GM12878 (cell line): ENCODE data around the gene GABBR2. TPM values are rescaled to one million over a fixed set of nuclear protein-coding genes. Genes with fewer than 3 reads are reported as not detected.

Source experiments
- ATAC-seq: fragments of 200-7000 bp; cut with Tn5 transposase; 3 replicates; pipeline ENCODE4 v1.9.1; 2020; ENCODE audit warnings: mild to moderate bottlenecking, moderate library complexity
- BruUV-seq: library from RNA; stranded (reverse); fragments of 400-500 nt; replicated peaks from 2 replicates; lab custom pipeline; 2021; lab: Mats Ljungman, UMichigan
- CTCF ChIA-PET: fragments of 300-600 bp; sonication (Branson Sonifier 250); formaldehyde crosslinking; extraction: SDS; loops from one replicate; lab custom pipeline; 2021; ENCODE audit warnings: inconsistent platforms; lab: Yijun Ruan, JAX
- POLR2A ChIA-PET: fragments of 350-600 bp; formaldehyde crosslinking; extraction: SDS; loops from one replicate; lab custom pipeline; 2021; ENCODE audit warnings: inconsistent platforms; lab: Charles Lee
- RAD21 ChIA-PET: fragments of 300-600 bp; sonication (Branson Sonifier 250); formaldehyde crosslinking; loops from one replicate; lab custom pipeline; 2023; ENCODE audit warnings: antibody characterized with exemption; ENCODE audit not compliant: unreplicated experiment; lab: Charles Lee
- SMC1A ChIA-PET: fragments of 300-600 bp; sonication (Branson Sonifier 250); formaldehyde crosslinking; loops from one replicate; lab custom pipeline; 2023; ENCODE audit not compliant: unreplicated experiment, uncharacterized antibody; lab: Charles Lee
- DNase-seq: peaks from one replicate; pipeline ENCODE4 v3.0.0-alpha.2; 2011; ENCODE audit warnings: low read depth, low spot score
- FAIRE-seq: peaks from 3 replicates; lab custom pipeline; 2011; peaks lifted over from hg19 to GRCh38; lab: Jason Lieb, UNC
- H2AFZ ChIP-seq: 2 replicates; pipeline ENCODE4 v1.6.0; 2011; ENCODE audit warnings: low read depth, low read length, control low read depth; ENCODE audit not compliant: control insufficient read depth
- H3K27ac ChIP-seq: 2 replicates; pipeline ENCODE4 v1.5.1; 2011; ENCODE audit warnings: control low read depth; ENCODE audit not compliant: control insufficient read depth, insufficient read depth
- H3K27me3 ChIP-seq, 2 experiments: replicated peaks in 1 of 2; 2 replicates each; pipeline versions ENCODE4 v1.6.0 to v1.6.1; 2011; ENCODE audit warnings: low read length in 1 of 2; ENCODE audit not compliant: control insufficient read depth in 2 of 2, insufficient read depth in 2 of 2
- H3K36me3 ChIP-seq, 2 experiments: 2 replicates each; pipeline ENCODE4 v1.5.1; 2011; ENCODE audit warnings: low read length in 1 of 2; ENCODE audit not compliant: control insufficient read depth in 2 of 2, insufficient read depth in 2 of 2
- H3K4me1 ChIP-seq: 2 replicates; pipeline ENCODE4 v1.6.1; 2011; ENCODE audit warnings: mild to moderate bottlenecking, low read length, moderate library complexity, mixed read lengths; ENCODE audit not compliant: control insufficient read depth, insufficient read depth
- H3K4me2 ChIP-seq: 2 replicates; pipeline ENCODE4 v1.6.0; 2011; ENCODE audit warnings: control low read depth; ENCODE audit not compliant: control insufficient read depth, insufficient read depth
- H3K4me3 ChIP-seq: fragments of 200-600 bp; sonication (generic); 2 replicates; pipeline ENCODE4 v1.5.1; 2016
- H3K79me2 ChIP-seq: 2 replicates; pipeline ENCODE4 v1.6.0; 2011; ENCODE audit warnings: low read length; ENCODE audit not compliant: control insufficient read depth, insufficient read depth
- H3K9ac ChIP-seq: 2 replicates; pipeline ENCODE4 v1.8.0; 2011; ENCODE audit warnings: low read length, control low read depth, mixed read lengths; ENCODE audit not compliant: control insufficient read depth, insufficient read depth
- H3K9me3 ChIP-seq: replicated peaks from 3 replicates; pipeline ENCODE4 v1.5.1; 2011; ENCODE audit warnings: mild to moderate bottlenecking, low read length; ENCODE audit not compliant: control insufficient read depth, insufficient read depth
- H4K20me1 ChIP-seq: 2 replicates; pipeline ENCODE4 v1.6.0; 2011; ENCODE audit not compliant: control insufficient read depth, insufficient read depth
- BCLAF1 ChIP-seq: fragments of 450-650 bp; IDR thresholded peaks from 2 replicates; pipeline ENCODE4 v1.6.1; 2017; ENCODE audit warnings: antibody characterized with exemption, mild to moderate bottlenecking, moderate library complexity
- BRCA1 ChIP-seq: IDR thresholded peaks from 2 replicates; pipeline ENCODE4 v1.6.1; 2011; ENCODE audit warnings: low read depth, low read length, improper control_type of control experiment
- CEBPB ChIP-seq, 2 experiments: fragments of 150-350 bp in 1 of 2; IDR thresholded peaks; 2 replicates each; pipeline ENCODE4 v1.6.1; 2012 to 2014; ENCODE audit warnings: low read depth in 2 of 2, low read length in 2 of 2, borderline replicate concordance in 1 of 2, inconsistent platforms in 1 of 2
- CREB1 ChIP-seq: IDR thresholded peaks from 2 replicates; pipeline ENCODE4 v1.6.1; 2012; ENCODE audit warnings: low read depth, mild to moderate bottlenecking, inconsistent platforms
- ETV6 ChIP-seq, 2 experiments: fragments of 450-650 bp in 1 of 2; IDR thresholded peaks in 1 of 2; conservative IDR thresholded peaks in 1 of 2; 2 replicates each; pipeline ENCODE4 v1.6.1; 2014; ENCODE audit warnings: antibody characterized with exemption in 1 of 2, borderline replicate concordance in 1 of 2, low read depth in 1 of 2, mild to moderate bottlenecking in 1 of 2, moderate library complexity in 1 of 2
- RELA ChIP-seq: fragments of 450-650 bp; IDR thresholded peaks from 2 replicates; pipeline ENCODE4 v1.8.0; 2014; ENCODE audit warnings: borderline replicate concordance; ENCODE audit not compliant: partially characterized antibody
- ZNF207 ChIP-seq: fragments of 450-650 bp; IDR thresholded peaks from 2 replicates; pipeline ENCODE4 v1.6.1; 2014; ENCODE audit warnings: antibody characterized with exemption, mild to moderate bottlenecking, borderline replicate concordance
- WGBS: methylation state at CpG from one replicate; pipeline ENCODE4 v1.1.6; 2016; ENCODE audit warnings: low lambda C conversion rate; ENCODE audit not compliant: insufficient replicate concordance, insufficient coverage; ENCODE audit errors: missing lambda C conversion rate; 5-methylcytosine and 5-hydroxymethylcytosine counted together
- in situ Hi-C: fragments of 300-500 bp; cut with MboI; formaldehyde crosslinking; loops from 9 replicates; pipeline ENCODE4 v1.14.3; 2018; ENCODE audit warnings: mixed read lengths
- intact Hi-C: fragments of 100-400 bp; cut with micrococcal nuclease; formaldehyde crosslinking; loops from one replicate; pipeline ENCODE4 v1.14.2; 2022; ENCODE audit not compliant: unreplicated experiment
- polyA plus RNA-seq, 11 experiments: library from polyadenylated mRNA; depleted of rRNA in 4 of 11; unstranded in 6 of 11; stranded (reverse) in 5 of 11; fragments of >200 nt; fragmentation: Nextera tagmentation in 4 of 11; fragmentation: Illumina TruSeq in 1 of 11; extraction: Ambion mirVana in 4 of 11; extraction: Trizol in 1 of 11; gene quantifications; 1 replicate in 1 of 11; 2 replicates in 10 of 11; pipeline versions ENCODE4 v1.2.1 to v1.2.3, GENCODE V29; 2011 to 2016; ENCODE audit warnings: inconsistent platforms in 2 of 11, missing spikeins in 2 of 11, low read depth in 1 of 11
- total RNA-seq, 4 experiments: library from RNA; depleted of rRNA in 3 of 4; stranded (reverse); fragments of >200 nt in 3 of 4; fragmentation: Illumina TruSeq in 1 of 4; extraction: Trizol in 1 of 4; gene quantifications; 2 replicates each; pipeline versions ENCODE4 v1.2.1 to v1.2.3, GENCODE V29; 2013 to 2021
- TF ChIP-seq, protein P1 (sequence below): fragments of 450-650 bp; IDR thresholded peaks from 2 replicates; pipeline ENCODE4 v1.6.1; 2017; ENCODE audit warnings: borderline replicate concordance

GABBR2 gene
- total and polyA plus RNA-seq, 10 of the 15 experiments (the other 5 are each of a cell fraction or from before 2014, with no cell fraction given) = 0.02 to 2.2 (median 0.06) TPM; not detected in 2

- Histone ChIP-seq H3K36me3 (no peaks in the 10 kb centered on the region), H3K4me1 (no peaks in the 10 kb centered on the region), H4K20me1 (no peaks in the 10 kb centered on the region), H3K79me2 (no peaks in the 10 kb centered on the region), H3K27me3 (peaks cover 0 to 3% of the 10 kb centered on the region in 2 experiments; a peak in 1 of 4 replicates), H3K9me3 (no peaks in the 10 kb centered on the region), H3K27ac (no peak overlapping the region), H3K4me3 (no peak overlapping the region), H2AFZ (no peak overlapping the region), H3K9ac (no peak overlapping the region), H3K4me2 (no peak overlapping the region)
- FAIRE-seq (no peak), ATAC-seq (no peak), DNase-seq (no peak)
- intact Hi-C loops = no loop called here
- SMC1A ChIA-PET = no interaction called here
- 40% methylated on average over 15 of the region's 15 CpGs for WGBS
- TF ChIP-seq CEBPB (IDR thresholded peaks at IDR 0.05; ENCODE audit: borderline replicate concordance in 1 of 2, low read depth in 2 of 2, low read length in 2 of 2) = no peak
- TF ChIP-seq CREB1 = no peak
- no peak for TF ChIP-seq BRCA1
- TF ChIP-seq ETV6 (conservative IDR thresholded peaks at IDR 0.05 in 1 of 2, IDR thresholded peaks at IDR 0.05 in 1 of 2; ENCODE audit: borderline replicate concordance in 1 of 2, low read depth in 1 of 2) = no peak
- no peak for TF ChIP-seq RELA
- no peak for TF ChIP-seq BCLAF1
- TF ChIP-seq, protein P1, sequence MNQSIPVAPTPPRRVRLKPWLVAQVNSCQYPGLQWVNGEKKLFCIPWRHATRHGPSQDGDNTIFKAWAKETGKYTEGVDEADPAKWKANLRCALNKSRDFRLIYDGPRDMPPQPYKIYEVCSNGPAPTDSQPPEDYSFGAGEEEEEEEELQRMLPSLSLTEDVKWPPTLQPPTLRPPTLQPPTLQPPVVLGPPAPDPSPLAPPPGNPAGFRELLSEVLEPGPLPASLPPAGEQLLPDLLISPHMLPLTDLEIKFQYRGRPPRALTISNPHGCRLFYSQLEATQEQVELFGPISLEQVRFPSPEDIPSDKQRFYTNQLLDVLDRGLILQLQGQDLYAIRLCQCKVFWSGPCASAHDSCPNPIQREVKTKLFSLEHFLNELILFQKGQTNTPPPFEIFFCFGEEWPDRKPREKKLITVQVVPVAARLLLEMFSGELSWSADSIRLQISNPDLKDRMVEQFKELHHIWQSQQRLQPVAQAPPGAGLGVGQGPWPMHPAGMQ = no peak
- no peak for TF ChIP-seq ZNF207
- CTCF ChIA-PET = interaction anchor here (2.1 kb wide), 1 partner anchor 182 kb away, joined by 5 read pairs; no protein-coding TSS in a partner anchor
- no TSS peak for BruUV-seq
- RAD21 ChIA-PET = no interaction called here
- POLR2A ChIA-PET = no interaction called here
- in situ Hi-C loops = no loop called here
Measured at GRCh38 chr9:98593354-98594253, 115.1 kb downstream of the GABBR2 start.
